Endothelial cell of hepatic sinusoid (primary cell): ENCODE results near the gene CSNK1D.
"Not testable (repeated sequence)": the region's sequence is repeated elsewhere in the genome, so short reads cannot be mapped to it uniquely, and the experiment has no call there.

Experiments used
- in situ Hi-C: cut with HindIII; loops from 2 replicates; pipeline ENCODE4 v1.10.0; 2017; ENCODE audit warnings: low sequenced_read_pairs

CSNK1D gene

GRCh38 chr17:82218349-82219075 is 55.0 kb downstream of the CSNK1D start:
- in situ Hi-C loops: no loop called here

GRCh38 chr17:82217530-82218204 is 55.8 kb downstream of the CSNK1D start:
- in situ Hi-C loops: no loop called here

- in situ Hi-C loops: no loop called here
Observed at GRCh38 chr17:82217120-82217529, 56.4 kb downstream of the CSNK1D start.

GRCh38 chr17:82216301-82217119 is 57.0 kb downstream of the CSNK1D start:
- in situ Hi-C loops: no loop called here

GRCh38 chr17:82215972-82216300 is 57.6 kb downstream of the CSNK1D start:
- in situ Hi-C loops: no loop called here

GRCh38 chr17:82215095-82215971 is 58.2 kb downstream of the CSNK1D start:
- in situ Hi-C loops: no loop called here

GRCh38 chr17:82214012-82214628 is 59.4 kb downstream of the CSNK1D start:
- in situ Hi-C loops: no loop called here

- in situ Hi-C loops: no loop called here
Observed at GRCh38 chr17:82213251-82214011, 60.1 kb downstream of the CSNK1D start.

GRCh38 chr17:82212331-82213250 is 60.9 kb downstream of the CSNK1D start, which contains the start of gene CCDC57:
Gene CCDC57 (minus strand): TSS chr17:82212842. CDS start chr17:82201944, 10,898 bp downstream.
- in situ Hi-C loops: no loop called here

- in situ Hi-C loops: not testable (repeated sequence)
Observed at GRCh38 chr17:82210655-82211054, 62.8 kb downstream of the CSNK1D start.

- in situ Hi-C loops: loop anchor here (10.0 kb wide), 4 partner anchors 71 to 209 kb away; partner anchors contain the start of genes GPS1, HEXD, OGFOD3 and RFNG
Observed at GRCh38 chr17:82205720-82206508, 67.6 kb downstream of the CSNK1D start.

GRCh38 chr17:82204831-82205719 is 68.4 kb downstream of the CSNK1D start:
- in situ Hi-C loops: loop anchor here (10.0 kb wide), 4 partner anchors 70 to 210 kb away; partner anchors contain the start of genes GPS1, HEXD, OGFOD3 and RFNG

- in situ Hi-C loops: loop anchor here (10.0 kb wide), 4 partner anchors 69 to 211 kb away; partner anchors contain the start of genes GPS1, HEXD, OGFOD3 and RFNG
Observed at GRCh38 chr17:82203920-82204319, 69.6 kb downstream of the CSNK1D start.

- in situ Hi-C loops: loop anchor here (10.0 kb wide), 4 partner anchors 68 to 212 kb away; partner anchors contain the start of genes GPS1, HEXD, OGFOD3 and RFNG
Observed at GRCh38 chr17:82202981-82203380, 70.5 kb downstream of the CSNK1D start.

- in situ Hi-C loops: loop anchor here (10.0 kb wide), 4 partner anchors 67 to 213 kb away; partner anchors contain the start of genes GPS1, HEXD, OGFOD3 and RFNG
Observed at GRCh38 chr17:82201498-82201910, 72.0 kb downstream of the CSNK1D start.
